ENCODE measurements around the gene POLR3K. TPM values are rescaled to one million over a fixed set of nuclear protein-coding genes. Genes with fewer than 3 reads are reported as not detected.

POLR3K gene
- polyA plus RNA-seq, 1 of the 3 experiments (the other 2 are of a cell fraction) = 54.5 TPM

- peaks cover 2 to 17% of the 10 kb centered on the region in 2 experiments; a peak in 3 of 4 replicates for H3K4me1 ChIP-seq (ENCODE audit: control insufficient read depth in 1 of 2, insufficient read depth in 2 of 2, low read depth in 1 of 2, low read length in 1 of 2)
- H3K4me2 ChIP-seq = peak overlapping the region; percentile 56
- TF ChIP-seq TCF12 (IDR thresholded peaks at IDR 0.05) = peak; percentile 67
- no peak for TF ChIP-seq SIN3A (IDR thresholded peaks at IDR 0.05; ENCODE audit: borderline replicate concordance, low read depth, low read length)
- TF ChIP-seq NFIC (IDR thresholded peaks at IDR 0.05; ENCODE audit: borderline replicate concordance) = peak; percentile 72
- TF ChIP-seq IRF3 (IDR thresholded peaks at IDR 0.05; ENCODE audit: low read depth, low read length) = no peak
- no peak for TF ChIP-seq CHD2 (IDR thresholded peaks at IDR 0.05; ENCODE audit: low read length, partially characterized antibody)
- TF ChIP-seq GABPA (IDR thresholded peaks at IDR 0.05; ENCODE audit: low read depth) = peak; percentile 48; the same call in 1 of the 2 replicates
- no peak for TF ChIP-seq RAD21 (IDR thresholded peaks at IDR 0.05; ENCODE audit: low read length)
- TF ChIP-seq PBX3 (IDR thresholded peaks at IDR 0.05) = peak; percentile 48
- TF ChIP-seq CTCF (IDR thresholded peaks at IDR 0.05) = no peak
- TF ChIP-seq FOSL2 (IDR thresholded peaks at IDR 0.05; ENCODE audit: borderline replicate concordance, low read depth) = peak; percentile 68; the same call in 1 of the 2 replicates
- TF ChIP-seq TAF1 (IDR thresholded peaks at IDR 0.05; ENCODE audit: borderline replicate concordance, low read depth, low read length) = no peak
- no peak for TF ChIP-seq MXI1 (IDR thresholded peaks at IDR 0.05; ENCODE audit: low read depth, low read length)
- no peak for TF ChIP-seq EZH2phosphoT487 (IDR thresholded peaks at IDR 0.05; ENCODE audit: borderline replicate concordance, low read depth)
- TF ChIP-seq USF2 (IDR thresholded peaks at IDR 0.05; ENCODE audit: borderline replicate concordance, low read depth, low read length) = no peak
- no peak for TF ChIP-seq USF1 (IDR thresholded peaks at IDR 0.05; ENCODE audit: borderline replicate concordance, low read depth)
- peak; percentile 55; the same call in 1 of the 2 replicates for TF ChIP-seq ELF1 (IDR thresholded peaks at IDR 0.05)
- TF ChIP-seq EP300 (IDR thresholded peaks at IDR 0.05; ENCODE audit: borderline replicate concordance in 1 of 2, low read depth in 1 of 2, low read length in 1 of 2) = peak in 1 of 2 experiments; percentile 25; a peak in 1 of 4 replicates
- TF ChIP-seq POLR2AphosphoS5 (IDR thresholded peaks at IDR 0.05; ENCODE audit: low read depth, low read length) = peak; percentile 61; the same call in 1 of the 2 replicates
- 0 out of 2 replicates have a peak, but pooled peaks have one; percentile 30 for TF ChIP-seq TEAD4 (IDR thresholded peaks at IDR 0.05; ENCODE audit: borderline replicate concordance, insufficient read depth)
- peak; percentile 74; the same call in 1 of the 2 replicates for TF ChIP-seq JUND (IDR thresholded peaks at IDR 0.05)
- TF ChIP-seq MAX (IDR thresholded peaks at IDR 0.05; ENCODE audit: low read depth) = peak; percentile 84
- H3F3A ChIP-seq (replicated peaks; ENCODE audit: insufficient read depth) = peaks cover 20% of the 10 kb centered on the region
- ChIA-PET CTCF (interaction anchor here (0.9 to 27.8 kb wide), 4 partner anchors 8 to 22 kb away, joined by 3 to 793 read pairs (median 24); partner anchors contain the start of gene RHBDF1), POLR2A (interaction anchor here (0.6 kb wide), 1 partner anchor 1645 kb away, joined by 6 read pairs; no protein-coding TSS in a partner anchor)
- H3K9me3 ChIP-seq = no peaks in the 10 kb centered on the region
- H3K27me3 ChIP-seq (ENCODE audit: insufficient read depth) = no peaks in the 10 kb centered on the region
- H4K20me1 ChIP-seq (ENCODE audit: insufficient read depth) = peaks cover 21% of the 10 kb centered on the region
- peak overlapping the region; percentile 5 to 72; a peak in 2 of 4 replicates for H3K27ac ChIP-seq (ENCODE audit: low read depth in 2 of 2, low read length in 1 of 2)
- H3K79me2 ChIP-seq (ENCODE audit: insufficient read depth) = peaks cover 4% of the 10 kb centered on the region; the same call in 1 of the 2 replicates
- 65% methylated on average over 4 of the region's 7 CpGs for WGBS (ENCODE audit: low lambda C conversion rate)
- DNase-seq = no peak
- H3K36me3 ChIP-seq (replicated peaks in 1 of 2; ENCODE audit: control insufficient read depth in 1 of 2, insufficient read depth in 2 of 2, low read length in 1 of 2) = peaks cover 12 to 45% of the 10 kb centered on the region in 2 experiments
- H3K9ac ChIP-seq = peak overlapping the region; percentile 22; the same call in 1 of the 2 replicates
- H2AFZ ChIP-seq (ENCODE audit: low read depth) = no peak overlapping the region
- H3K9me2 ChIP-seq = no peaks in the 10 kb centered on the region
- no peak overlapping the region for H3K4me3 ChIP-seq (ENCODE audit: low read depth in 2 of 2, low read length in 1 of 2)
Observed at GRCh38 chr16:84718-85406, 31.5 kb upstream of the POLR3K start.
